Measurements from ENCODE around the gene MAGEF1. TPM values are rescaled to one million over a fixed set of nuclear protein-coding genes. Genes with fewer than 3 reads are reported as not detected.

MAGEF1 gene
- total and polyA plus RNA-seq, 2 of the 8 experiments (the other 6 are each of a cell fraction or from before 2014, with no cell fraction given), result 26.5 to 56.7 TPM

DNA sequence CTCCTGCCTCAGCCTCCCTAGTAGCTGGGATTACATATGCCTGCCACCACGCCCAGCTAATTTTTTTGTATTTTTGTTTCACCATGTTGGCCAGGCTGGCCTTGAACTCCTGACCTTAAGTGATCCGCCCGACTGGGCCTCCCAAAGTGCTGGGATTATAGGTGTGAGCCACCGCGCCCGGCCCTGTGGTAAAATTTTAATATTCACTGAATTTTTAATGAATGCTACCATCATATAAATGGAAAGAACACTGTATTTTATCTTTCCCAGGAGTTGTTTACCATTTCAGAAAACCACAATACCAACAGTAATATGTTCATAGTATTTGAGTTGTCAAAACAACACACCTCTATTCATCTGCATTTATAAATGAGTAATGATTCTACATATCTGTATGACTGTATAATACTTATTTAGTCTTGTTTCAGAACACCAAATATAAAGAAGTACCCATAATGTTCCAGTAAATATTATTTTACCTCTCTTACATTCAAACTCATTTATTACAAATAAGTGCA is 16.2 kb upstream of the MAGEF1 start (continued):
- TF ChIP-seq, protein P1, sequence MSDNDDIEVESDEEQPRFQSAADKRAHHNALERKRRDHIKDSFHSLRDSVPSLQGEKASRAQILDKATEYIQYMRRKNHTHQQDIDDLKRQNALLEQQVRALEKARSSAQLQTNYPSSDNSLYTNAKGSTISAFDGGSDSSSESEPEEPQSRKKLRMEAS (IDR thresholded peaks at IDR 0.05), result no peak
- TF ChIP-seq GTF2F1 (IDR thresholded peaks at IDR 0.05; ENCODE audit: borderline replicate concordance, low read depth, low read length) (no peak), ASH2L (IDR thresholded peaks at IDR 0.05; ENCODE audit: low read length) (no peak), NRF1 (IDR thresholded peaks at IDR 0.05; ENCODE audit: low read depth, low read length) (no peak), CEBPB (IDR thresholded peaks at IDR 0.05; ENCODE audit: low read depth, low read length) (no peak), CHD2 (IDR thresholded peaks at IDR 0.05; ENCODE audit: low read length) (no peak)
